Astrocyte (in vitro differentiated cells and primary cell): ENCODE results near the gene MAP3K4. TPM values are rescaled to one million over a fixed set of nuclear protein-coding genes. Genes with fewer than 3 reads are reported as not detected.
A peak's percentile ranks its signal among the peaks of the same experiment; 100 is the strongest.

Source experiments
- DNase-seq: peaks from one replicate; pipeline ENCODE4 v3.0.0-alpha.2; 2010; ENCODE audit warnings: low read depth
- FAIRE-seq: peaks from 2 replicates; lab custom pipeline; 2011; peaks lifted over from hg19 to GRCh38; lab: Jason Lieb, UNC
- H2AFZ ChIP-seq: 2 replicates; pipeline ENCODE4 v1.6.0; 2012; ENCODE audit warnings: low read depth, low read length, inconsistent platforms
- H3K27ac ChIP-seq: 2 replicates; pipeline ENCODE4 v1.5.1; 2011; ENCODE audit warnings: low read depth, low read length, inconsistent platforms
- H3K27me3 ChIP-seq: 2 replicates; pipeline ENCODE4 v1.6.0; 2011; ENCODE audit warnings: low read length, inconsistent platforms; ENCODE audit not compliant: insufficient read depth
- H3K36me3 ChIP-seq: 2 replicates; pipeline ENCODE4 v1.5.1; 2011; ENCODE audit warnings: low read length, inconsistent platforms; ENCODE audit not compliant: insufficient read depth
- H3K4me1 ChIP-seq: 2 replicates; pipeline ENCODE4 v1.5.1; 2011; ENCODE audit warnings: low read length, inconsistent platforms; ENCODE audit not compliant: insufficient read depth
- H3K4me2 ChIP-seq: 2 replicates; pipeline ENCODE4 v1.6.0; 2012; ENCODE audit warnings: low read length, inconsistent platforms
- H3K4me3 ChIP-seq: 2 replicates; pipeline ENCODE4 v1.5.1; 2011; ENCODE audit warnings: low read depth, mild to moderate bottlenecking, low read length, inconsistent platforms; ENCODE audit not compliant: insufficient read depth
- H3K79me2 ChIP-seq: 2 replicates; pipeline ENCODE4 v1.6.0; 2012; ENCODE audit warnings: mild to moderate bottlenecking, low read length, inconsistent platforms; ENCODE audit not compliant: insufficient read depth
- H3K9ac ChIP-seq: 2 replicates; pipeline ENCODE4 v1.6.0; 2012; ENCODE audit warnings: mild to moderate bottlenecking, low read length, inconsistent platforms
- H3K9me3 ChIP-seq: 2 replicates; pipeline ENCODE4 v1.5.1; 2012; ENCODE audit warnings: low read depth, mild to moderate bottlenecking, low read length, inconsistent platforms; ENCODE audit not compliant: insufficient read depth
- H4K20me1 ChIP-seq: 2 replicates; pipeline ENCODE4 v1.6.0; 2012; ENCODE audit warnings: low read length, inconsistent platforms; ENCODE audit not compliant: insufficient read depth
- H3K27ac Mint-ChIP-seq: one replicate; pipeline ENCODE4 v1.8.0; 2021; ENCODE audit warnings: mild to moderate bottlenecking, mixed read lengths; ENCODE audit not compliant: unreplicated experiment
- H3K27me3 Mint-ChIP-seq: one replicate; pipeline ENCODE4 v1.8.0; 2021; ENCODE audit warnings: low read depth, mixed read lengths; ENCODE audit not compliant: unreplicated experiment
- H3K36me3 Mint-ChIP-seq: one replicate; pipeline ENCODE4 v1.8.0; 2021; ENCODE audit warnings: low read depth, mixed read lengths; ENCODE audit not compliant: unreplicated experiment
- H3K4me1 Mint-ChIP-seq: one replicate; pipeline ENCODE4 v1.8.0; 2021; ENCODE audit warnings: low read depth, mixed read lengths; ENCODE audit not compliant: unreplicated experiment
- H3K4me3 Mint-ChIP-seq: one replicate; pipeline ENCODE4 v1.8.0; 2021; ENCODE audit warnings: mild to moderate bottlenecking, moderate library complexity, mixed read lengths; ENCODE audit not compliant: unreplicated experiment
- H3K9me3 Mint-ChIP-seq: one replicate; pipeline ENCODE4 v1.8.0; 2021; ENCODE audit warnings: mild to moderate bottlenecking, mixed read lengths; ENCODE audit not compliant: unreplicated experiment
- CTCF ChIP-seq: IDR thresholded peaks from 2 replicates; pipeline ENCODE4 v1.5.1; 2011; ENCODE audit warnings: low read depth, mild to moderate bottlenecking, inconsistent platforms, low read length, moderate library complexity; ENCODE audit not compliant: insufficient read depth
- EZH2 ChIP-seq: IDR thresholded peaks from 2 replicates; pipeline ENCODE4 v1.6.1; 2012; ENCODE audit warnings: mild to moderate bottlenecking, low read length, inconsistent platforms; ENCODE audit not compliant: insufficient read depth
- total RNA-seq: library from RNA; stranded (reverse); gene quantifications from 2 replicates; pipeline ENCODE4 v1.2.1, GENCODE V29; 2021

MAP3K4 gene
- total RNA-seq, 1 donor from 2014 or later: 22.1 TPM

- Histone ChIP-seq H3K4me1 (peaks cover 11% of the 10 kb centered on the region), H3K27me3 (no peaks in the 10 kb centered on the region), H3K27ac (peak overlapping the region; percentile 62), H3K36me3 (peaks cover 23% of the 10 kb centered on the region), H3K9ac (peak overlapping the region; percentile 16), H4K20me1 (no peaks in the 10 kb centered on the region), H2AFZ (no peak overlapping the region), H3K4me3 (no peak overlapping the region), H3K79me2 (no peaks in the 10 kb centered on the region), H3K4me2 (peak overlapping the region; percentile 53), H3K9me3 (no peaks in the 10 kb centered on the region)
- H3K9me3 Mint-ChIP-seq: no peaks in the 10 kb centered on the region
- FAIRE-seq (no peak), DNase-seq (no peak)
- no peaks in the 10 kb centered on the region for H3K27me3 Mint-ChIP-seq
- H3K36me3 Mint-ChIP-seq: peaks cover 4% of the 10 kb centered on the region
- peaks cover 3% of the 10 kb centered on the region for H3K4me1 Mint-ChIP-seq
- H3K27ac Mint-ChIP-seq: no peak overlapping the region
- peak overlapping the region; percentile 6 for H3K4me3 Mint-ChIP-seq
- TF ChIP-seq CTCF (no peak), EZH2 (no peak)
Measured at GRCh38 chr6:161080263-161080970, 88.8 kb downstream of the MAP3K4 start.

- DNase-seq (no peak), FAIRE-seq (no peak)
- no peaks in the 10 kb centered on the region for H4K20me1 ChIP-seq
- Mint-ChIP-seq H3K36me3 (peaks cover 8% of the 10 kb centered on the region), H3K4me3 (no peak overlapping the region), H3K27me3 (no peaks in the 10 kb centered on the region), H3K9me3 (no peaks in the 10 kb centered on the region), H3K27ac (no peak overlapping the region), H3K4me1 (peaks cover 3% of the 10 kb centered on the region)
- H3K4me3 ChIP-seq: no peak overlapping the region
- H3K4me1 ChIP-seq: peaks cover 11% of the 10 kb centered on the region
- no peaks in the 10 kb centered on the region for H3K79me2 ChIP-seq
- TF ChIP-seq EZH2: no peak
- no peak for TF ChIP-seq CTCF
- H2AFZ ChIP-seq: no peak overlapping the region
- no peak overlapping the region for H3K4me2 ChIP-seq
- no peak overlapping the region for H3K9ac ChIP-seq
- H3K36me3 ChIP-seq: peaks cover 33% of the 10 kb centered on the region
- no peak overlapping the region for H3K27ac ChIP-seq
- no peaks in the 10 kb centered on the region for H3K9me3 ChIP-seq
- H3K27me3 ChIP-seq: no peaks in the 10 kb centered on the region
Measured at GRCh38 chr6:161082215-161082614, 90.6 kb downstream of the MAP3K4 start.

- H3K9ac ChIP-seq: no peak overlapping the region
- Mint-ChIP-seq H3K36me3 (peaks cover 10% of the 10 kb centered on the region), H3K9me3 (no peaks in the 10 kb centered on the region), H3K4me1 (no peaks in the 10 kb centered on the region), H3K27ac (no peak overlapping the region), H3K4me3 (no peak overlapping the region), H3K27me3 (no peaks in the 10 kb centered on the region)
- DNase-seq (peak; percentile 20), FAIRE-seq (no peak)
- H4K20me1 ChIP-seq: no peaks in the 10 kb centered on the region
- no peak overlapping the region for H2AFZ ChIP-seq
- peaks cover 4% of the 10 kb centered on the region for H3K4me1 ChIP-seq
- no peak overlapping the region for H3K4me3 ChIP-seq
- no peak for TF ChIP-seq CTCF
- no peak for TF ChIP-seq EZH2
- H3K36me3 ChIP-seq: peaks cover 38% of the 10 kb centered on the region
- no peaks in the 10 kb centered on the region for H3K79me2 ChIP-seq
- H3K27me3 ChIP-seq: no peaks in the 10 kb centered on the region
- H3K4me2 ChIP-seq: no peak overlapping the region
- no peaks in the 10 kb centered on the region for H3K9me3 ChIP-seq
- H3K27ac ChIP-seq: no peak overlapping the region
Measured at GRCh38 chr6:161085246-161085645, 93.7 kb downstream of the MAP3K4 start.
